Measurements from ENCODE around the gene LENEP. TPM values are rescaled to one million over a fixed set of nuclear protein-coding genes. Genes with fewer than 3 reads are reported as not detected.

Gene LENEP
- total and polyA plus RNA-seq, 2 donors (not counting 1 experiment from before 2014, with no cell fraction given): not detected

- TF ChIP-seq, protein P1, sequence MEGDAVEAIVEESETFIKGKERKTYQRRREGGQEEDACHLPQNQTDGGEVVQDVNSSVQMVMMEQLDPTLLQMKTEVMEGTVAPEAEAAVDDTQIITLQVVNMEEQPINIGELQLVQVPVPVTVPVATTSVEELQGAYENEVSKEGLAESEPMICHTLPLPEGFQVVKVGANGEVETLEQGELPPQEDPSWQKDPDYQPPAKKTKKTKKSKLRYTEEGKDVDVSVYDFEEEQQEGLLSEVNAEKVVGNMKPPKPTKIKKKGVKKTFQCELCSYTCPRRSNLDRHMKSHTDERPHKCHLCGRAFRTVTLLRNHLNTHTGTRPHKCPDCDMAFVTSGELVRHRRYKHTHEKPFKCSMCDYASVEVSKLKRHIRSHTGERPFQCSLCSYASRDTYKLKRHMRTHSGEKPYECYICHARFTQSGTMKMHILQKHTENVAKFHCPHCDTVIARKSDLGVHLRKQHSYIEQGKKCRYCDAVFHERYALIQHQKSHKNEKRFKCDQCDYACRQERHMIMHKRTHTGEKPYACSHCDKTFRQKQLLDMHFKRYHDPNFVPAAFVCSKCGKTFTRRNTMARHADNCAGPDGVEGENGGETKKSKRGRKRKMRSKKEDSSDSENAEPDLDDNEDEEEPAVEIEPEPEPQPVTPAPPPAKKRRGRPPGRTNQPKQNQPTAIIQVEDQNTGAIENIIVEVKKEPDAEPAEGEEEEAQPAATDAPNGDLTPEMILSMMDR (conservative IDR thresholded peaks at IDR 0.05 in 1 of 2, IDR thresholded peaks at IDR 0.05 in 1 of 2; ENCODE audit: low read depth in 1 of 2, low read length in 2 of 2): no peak
- TF ChIP-seq EZH2 (IDR thresholded peaks at IDR 0.05; ENCODE audit: low read length, missing control alignments): no peak
Measured at GRCh38 chr1:155014709-155015508, 21.5 kb downstream of the LENEP start.

DNA sequence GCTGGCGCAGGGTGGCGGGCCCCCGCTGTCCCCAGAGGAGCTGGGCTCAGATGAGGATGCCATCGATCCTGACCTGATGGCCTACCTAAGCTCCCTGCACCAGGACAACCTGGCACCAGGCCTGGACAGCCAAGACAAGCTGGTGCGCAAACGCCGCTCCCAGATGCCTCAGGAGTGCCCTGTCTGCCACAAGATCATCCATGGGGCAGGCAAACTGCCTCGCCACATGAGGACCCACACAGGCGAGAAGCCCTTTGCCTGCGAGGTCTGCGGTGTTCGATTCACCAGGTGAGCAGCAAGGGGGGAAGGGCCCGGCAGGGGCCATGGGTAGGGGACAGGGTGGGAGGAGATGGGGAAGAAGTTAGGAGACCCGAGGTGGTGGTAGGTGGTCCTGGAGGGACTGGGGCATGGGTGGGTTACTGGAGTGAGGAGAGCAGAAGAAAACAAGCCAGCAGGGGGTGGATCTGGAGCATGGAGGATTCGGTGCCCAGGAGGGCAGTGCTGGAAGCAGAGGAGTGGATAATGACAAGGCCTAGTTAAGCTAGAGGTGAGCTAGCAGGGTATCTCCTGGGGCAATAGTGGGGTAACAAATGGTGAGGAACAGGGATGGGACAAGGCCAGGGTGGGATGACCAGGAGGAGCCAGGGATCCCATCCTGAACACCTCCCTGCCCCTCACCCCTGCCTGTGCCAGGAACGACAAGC is 22.3 kb downstream of the LENEP start:
- Histone ChIP-seq H3K4me1 (ENCODE audit: control insufficient read depth, extremely low read depth, insufficient read depth, low read length) (peaks cover 16% of the 10 kb centered on the region), H2AFZ (ENCODE audit: low read length) (no peak overlapping the region), H3K27ac (ENCODE audit: insufficient read depth, low read length) (no peak overlapping the region), H3K27me3 (ENCODE audit: control insufficient read depth, insufficient read depth, low read length) (no peaks in the 10 kb centered on the region), H3K79me2 (ENCODE audit: control insufficient read depth, insufficient read depth, low read length) (no peaks in the 10 kb centered on the region), H3K9ac (ENCODE audit: insufficient read depth, low read length) (no peak overlapping the region), H3K9me3 (ENCODE audit: control insufficient read depth, insufficient read depth, low read depth, low read length) (no peaks in the 10 kb centered on the region), H3K4me2 (ENCODE audit: extremely low read depth, insufficient read depth, low read length) (no peak overlapping the region), H3K36me3 (ENCODE audit: control insufficient read depth, insufficient read depth, low read length) (peaks cover 7% of the 10 kb centered on the region), H4K20me1 (ENCODE audit: control insufficient read depth, extremely low read depth, insufficient read depth, low read length) (no peaks in the 10 kb centered on the region), H3K4me3 (replicated peaks in 1 of 4; ENCODE audit: control extremely low read depth in 1 of 4, insufficient read depth in 1 of 4, low read depth in 3 of 4, low read length in 4 of 4) (no peak overlapping the region)
- no peak for DNase-seq (ENCODE audit: low read depth in 2 of 2)
- TF ChIP-seq, protein P1 (conservative IDR thresholded peaks at IDR 0.05 in 1 of 2, IDR thresholded peaks at IDR 0.05 in 1 of 2; ENCODE audit: low read depth in 1 of 2, low read length in 2 of 2): no peak
- no peak for TF ChIP-seq EZH2 (IDR thresholded peaks at IDR 0.05; ENCODE audit: low read length, missing control alignments)

More at GRCh38 chr1:155014709-155015508, 21.5 kb downstream of the LENEP start:
- Histone ChIP-seq H3K4me2 (ENCODE audit: extremely low read depth, insufficient read depth, low read length) (no peak overlapping the region), H3K36me3 (ENCODE audit: control insufficient read depth, insufficient read depth, low read length) (peaks cover 7% of the 10 kb centered on the region), H4K20me1 (ENCODE audit: control insufficient read depth, extremely low read depth, insufficient read depth, low read length) (no peaks in the 10 kb centered on the region), H3K9me3 (ENCODE audit: control insufficient read depth, insufficient read depth, low read depth, low read length) (no peaks in the 10 kb centered on the region), H3K79me2 (ENCODE audit: control insufficient read depth, insufficient read depth, low read length) (no peaks in the 10 kb centered on the region), H3K9ac (ENCODE audit: insufficient read depth, low read length) (no peak overlapping the region), H3K4me1 (ENCODE audit: control insufficient read depth, extremely low read depth, insufficient read depth, low read length) (peaks cover 16% of the 10 kb centered on the region), H3K27ac (ENCODE audit: insufficient read depth, low read length) (no peak overlapping the region), H3K27me3 (ENCODE audit: control insufficient read depth, insufficient read depth, low read length) (no peaks in the 10 kb centered on the region), H2AFZ (ENCODE audit: low read length) (no peak overlapping the region), H3K4me3 (replicated peaks in 1 of 4; ENCODE audit: control extremely low read depth in 1 of 4, insufficient read depth in 1 of 4, low read depth in 3 of 4, low read length in 4 of 4) (no peak overlapping the region)
- no peak for DNase-seq (ENCODE audit: low read depth in 2 of 2)

DNA sequence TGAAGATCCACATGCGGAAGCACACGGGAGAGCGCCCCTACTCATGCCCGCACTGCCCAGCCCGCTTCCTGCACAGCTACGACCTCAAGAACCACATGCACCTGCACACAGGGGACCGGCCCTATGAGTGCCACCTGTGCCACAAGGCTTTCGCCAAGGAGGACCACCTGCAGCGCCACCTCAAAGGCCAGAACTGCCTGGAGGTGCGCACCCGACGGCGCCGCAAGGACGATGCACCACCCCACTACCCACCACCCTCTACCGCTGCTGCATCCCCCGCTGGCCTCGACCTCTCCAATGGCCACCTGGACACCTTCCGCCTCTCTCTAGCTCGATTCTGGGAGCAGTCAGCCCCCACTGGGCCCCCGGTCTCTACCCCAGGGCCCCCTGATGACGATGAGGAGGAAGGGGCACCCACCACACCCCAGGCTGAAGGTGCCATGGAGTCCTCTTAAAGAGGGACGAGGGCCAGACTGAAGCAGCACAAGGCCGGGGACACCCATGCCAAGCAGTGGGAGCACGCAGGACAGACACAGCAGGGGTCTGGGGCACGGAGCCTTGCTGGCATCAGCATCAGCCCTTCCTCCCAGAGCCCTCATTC is 22.9 kb downstream of the LENEP start:
- H3K27me3 ChIP-seq (ENCODE audit: control insufficient read depth, insufficient read depth, low read length): no peaks in the 10 kb centered on the region
- no peak overlapping the region for H3K27ac ChIP-seq (ENCODE audit: insufficient read depth, low read length)
- no peak overlapping the region for H3K9ac ChIP-seq (ENCODE audit: insufficient read depth, low read length)
- H3K4me1 ChIP-seq (ENCODE audit: control insufficient read depth, extremely low read depth, insufficient read depth, low read length): peaks cover 16% of the 10 kb centered on the region
- H3K79me2 ChIP-seq (ENCODE audit: control insufficient read depth, insufficient read depth, low read length): no peaks in the 10 kb centered on the region
- H4K20me1 ChIP-seq (ENCODE audit: control insufficient read depth, extremely low read depth, insufficient read depth, low read length): no peaks in the 10 kb centered on the region
- no peak overlapping the region for H3K4me3 ChIP-seq (replicated peaks in 1 of 4; ENCODE audit: control extremely low read depth in 1 of 4, insufficient read depth in 1 of 4, low read depth in 3 of 4, low read length in 4 of 4)
- no peak for TF ChIP-seq EZH2 (IDR thresholded peaks at IDR 0.05; ENCODE audit: low read length, missing control alignments)
- TF ChIP-seq, protein P1 (conservative IDR thresholded peaks at IDR 0.05 in 1 of 2, IDR thresholded peaks at IDR 0.05 in 1 of 2; ENCODE audit: low read depth in 1 of 2, low read length in 2 of 2): no peak
- peaks cover 7% of the 10 kb centered on the region for H3K36me3 ChIP-seq (ENCODE audit: control insufficient read depth, insufficient read depth, low read length)
- no peak for DNase-seq (ENCODE audit: low read depth in 2 of 2)
- no peak overlapping the region for H2AFZ ChIP-seq (ENCODE audit: low read length)
- H3K4me2 ChIP-seq (ENCODE audit: extremely low read depth, insufficient read depth, low read length): no peak overlapping the region
- no peaks in the 10 kb centered on the region for H3K9me3 ChIP-seq (ENCODE audit: control insufficient read depth, insufficient read depth, low read depth, low read length)
